ENCODE data around the gene MAB21L1.

MAB21L1 gene

DNA sequence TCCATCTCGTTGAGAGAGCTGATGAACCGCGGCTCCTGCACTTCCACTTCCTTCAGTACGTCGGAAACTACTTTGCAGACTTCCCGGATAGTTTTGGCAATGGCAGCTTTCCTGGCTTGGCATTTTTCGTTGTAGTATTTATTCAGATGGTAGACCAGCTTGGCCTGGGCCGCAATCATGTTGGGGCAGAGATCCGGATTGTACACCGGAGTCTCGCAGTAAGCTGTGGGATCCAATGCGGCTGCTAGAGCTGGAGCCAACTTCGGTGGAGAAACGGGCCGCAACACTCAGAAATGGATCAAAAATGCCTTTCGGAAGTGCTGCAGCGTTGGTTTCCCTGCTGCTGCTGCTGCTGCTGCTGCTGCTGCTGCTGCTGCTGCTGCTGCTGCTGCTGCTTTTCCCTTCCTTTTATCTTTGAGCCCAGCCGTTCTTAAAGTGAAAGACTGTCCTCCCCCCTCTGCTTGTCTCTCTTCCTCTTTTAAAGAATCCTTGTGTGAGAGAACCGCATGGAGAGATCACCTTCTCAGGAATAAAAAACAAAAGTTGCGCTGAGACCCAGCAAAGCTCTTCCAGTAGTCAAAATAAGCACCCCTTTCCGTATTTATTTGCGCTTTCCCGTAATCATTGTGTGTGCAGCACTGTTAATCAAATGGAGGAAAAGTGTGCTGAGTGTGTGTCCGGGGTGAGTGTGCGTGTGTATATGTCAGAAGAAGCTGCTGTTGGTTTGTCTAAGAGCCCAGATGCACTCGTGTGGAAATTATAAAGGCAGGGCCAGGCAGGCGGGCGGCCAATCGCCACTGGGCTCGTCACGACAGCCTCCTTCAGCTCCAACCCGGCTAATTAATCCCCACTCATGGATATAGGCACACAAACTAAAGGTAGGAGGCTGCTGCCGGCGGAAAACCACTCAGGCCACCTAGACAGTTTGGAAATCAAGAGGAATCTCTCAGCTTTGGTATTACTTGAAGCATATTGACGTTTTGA lies at the start of gene MAB21L1:
Gene MAB21L1 (minus strand): TSS at position 730 of the 984 bp plus-strand sequence. CDS start 551 bp downstream, at position 179.
- DNase-seq (ENCODE audit: low spot score) = no peak

GRCh38 chr13:35524171-35524570 lies 47.7 kb upstream of the MAB21L1 start:
- no peak for DNase-seq (ENCODE audit: low spot score)

DNA sequence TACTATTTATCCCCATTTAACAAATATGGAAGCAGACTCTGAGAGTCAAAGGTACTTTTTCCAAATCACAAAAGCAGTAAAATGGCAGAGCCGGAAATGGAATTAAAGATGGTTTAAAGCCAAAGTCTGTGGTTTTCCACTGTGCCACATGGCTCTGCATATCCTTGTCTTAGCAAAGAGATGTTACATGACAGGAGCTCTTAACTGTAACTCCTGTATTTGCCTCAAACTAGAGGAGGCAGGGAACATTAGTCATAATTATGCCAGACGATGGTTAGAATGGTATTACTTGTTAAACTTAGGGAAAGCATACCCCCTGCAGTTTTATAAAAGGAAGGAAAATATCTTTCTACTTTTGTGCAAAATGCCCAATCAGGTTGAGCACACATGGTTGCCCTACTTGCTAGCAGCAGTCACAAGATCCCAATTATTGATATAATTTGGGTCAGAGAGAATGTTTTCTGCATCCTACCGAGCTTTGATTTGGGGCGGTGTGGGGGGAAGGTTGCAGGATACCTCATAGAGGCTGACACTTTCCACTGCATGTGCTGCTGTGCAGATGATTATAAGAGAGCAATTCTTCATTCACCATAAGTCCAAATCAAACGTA lies 42.0 kb upstream of the MAB21L1 start:
- no peak for DNase-seq (ENCODE audit: low spot score)

- no peak for DNase-seq (ENCODE audit: low spot score)
Measured at GRCh38 chr13:35514801-35515502, 38.5 kb upstream of the MAB21L1 start.

- DNase-seq (ENCODE audit: low spot score) = no peak
Measured at GRCh38 chr13:35514061-35514477, 37.6 kb upstream of the MAB21L1 start.

DNA sequence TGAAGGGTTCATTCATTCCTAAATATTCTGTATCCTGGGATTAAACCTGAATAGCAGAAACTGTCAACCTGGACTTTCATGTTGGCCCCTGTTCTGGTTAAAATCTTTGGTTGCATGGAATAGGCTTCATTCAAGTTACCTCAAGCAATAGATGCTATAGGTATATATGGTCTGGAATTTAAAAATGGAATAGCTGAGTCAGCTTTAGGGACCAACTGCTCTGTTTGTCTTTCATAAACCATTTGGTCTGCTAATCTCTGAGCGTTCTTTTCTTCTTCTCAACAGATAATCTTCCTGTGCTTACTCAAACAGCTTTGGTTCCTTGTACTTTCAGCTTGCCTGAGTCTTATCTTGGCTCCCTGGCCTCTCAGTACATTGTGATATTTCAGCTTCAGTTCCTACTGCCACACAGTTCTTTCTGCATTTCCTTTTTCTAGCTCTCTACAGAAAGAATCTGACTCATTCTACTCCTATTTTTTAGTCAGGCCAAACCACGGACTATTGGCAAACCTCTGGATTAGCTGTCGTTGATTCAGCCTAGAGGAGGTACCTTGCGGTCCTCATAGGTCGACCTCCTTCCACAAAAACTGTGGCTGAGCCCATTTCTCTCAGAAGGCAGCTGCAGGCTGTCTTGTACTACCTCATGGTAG lies 35.9 kb upstream of the MAB21L1 start:
- peak; percentile 80 for DNase-seq (ENCODE audit: low spot score)

- DNase-seq (ENCODE audit: low spot score) = no peak
Measured at GRCh38 chr13:35502456-35502855, 26.0 kb upstream of the MAB21L1 start.

DNA sequence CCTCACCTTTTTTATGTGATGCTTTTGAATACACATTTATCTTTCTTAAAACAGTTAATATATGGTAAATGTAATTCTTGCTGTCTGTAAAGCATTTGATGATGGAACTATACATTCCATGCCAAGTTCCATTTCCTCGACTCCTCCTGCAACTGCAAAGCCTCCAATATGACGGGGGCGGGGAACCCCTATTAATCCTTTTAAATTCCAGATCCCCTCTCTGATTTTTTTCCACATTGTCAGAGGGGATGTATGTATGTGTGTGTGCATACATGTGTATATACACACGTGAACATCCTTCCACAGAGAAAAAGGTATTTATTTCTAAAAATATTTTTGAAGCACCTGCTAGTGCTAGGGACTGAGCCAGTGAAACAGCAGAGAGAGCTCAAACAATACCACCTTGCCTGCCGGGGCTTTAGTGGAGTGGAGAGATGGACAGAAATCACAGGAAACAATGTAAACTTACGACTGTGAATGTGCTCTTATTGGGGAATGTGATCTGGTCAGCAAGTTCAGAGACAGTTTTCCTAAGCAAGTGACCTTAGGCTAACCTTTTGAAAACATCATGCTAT lies 25.3 kb upstream of the MAB21L1 start:
- no peak for DNase-seq (ENCODE audit: low spot score)

- no peak for DNase-seq (ENCODE audit: low spot score)
Measured at GRCh38 chr13:35500144-35500543, 23.7 kb upstream of the MAB21L1 start.

- DNase-seq (ENCODE audit: low spot score) = no peak
Measured at GRCh38 chr13:35499676-35500075, 23.2 kb upstream of the MAB21L1 start.

DNA sequence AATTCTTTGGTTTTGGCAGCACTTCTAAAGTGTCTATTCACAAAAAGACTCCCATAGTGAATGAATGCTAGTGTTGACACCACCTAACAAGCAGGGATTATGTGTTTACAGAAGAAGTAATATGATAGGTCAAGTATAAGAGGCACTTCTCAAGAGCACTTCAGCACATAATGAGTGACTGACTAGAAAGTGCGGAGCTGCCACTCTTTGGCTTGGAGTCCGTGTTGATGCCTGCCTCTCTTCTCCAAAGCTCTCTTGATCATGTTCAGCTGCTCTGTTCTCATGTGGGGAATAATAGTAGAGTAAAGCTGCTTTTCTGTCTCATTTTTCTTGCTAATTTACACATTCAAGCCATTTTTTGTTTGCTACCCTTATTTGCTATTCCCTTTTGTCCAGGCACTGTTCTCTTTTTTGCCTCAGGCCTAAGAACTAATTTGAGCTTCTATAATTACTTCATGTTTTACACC lies 22.7 kb upstream of the MAB21L1 start:
- no peak for DNase-seq (ENCODE audit: low spot score)

- DNase-seq (ENCODE audit: low spot score) = no peak
Measured at GRCh38 chr13:35498231-35498630, 21.7 kb upstream of the MAB21L1 start.

DNA sequence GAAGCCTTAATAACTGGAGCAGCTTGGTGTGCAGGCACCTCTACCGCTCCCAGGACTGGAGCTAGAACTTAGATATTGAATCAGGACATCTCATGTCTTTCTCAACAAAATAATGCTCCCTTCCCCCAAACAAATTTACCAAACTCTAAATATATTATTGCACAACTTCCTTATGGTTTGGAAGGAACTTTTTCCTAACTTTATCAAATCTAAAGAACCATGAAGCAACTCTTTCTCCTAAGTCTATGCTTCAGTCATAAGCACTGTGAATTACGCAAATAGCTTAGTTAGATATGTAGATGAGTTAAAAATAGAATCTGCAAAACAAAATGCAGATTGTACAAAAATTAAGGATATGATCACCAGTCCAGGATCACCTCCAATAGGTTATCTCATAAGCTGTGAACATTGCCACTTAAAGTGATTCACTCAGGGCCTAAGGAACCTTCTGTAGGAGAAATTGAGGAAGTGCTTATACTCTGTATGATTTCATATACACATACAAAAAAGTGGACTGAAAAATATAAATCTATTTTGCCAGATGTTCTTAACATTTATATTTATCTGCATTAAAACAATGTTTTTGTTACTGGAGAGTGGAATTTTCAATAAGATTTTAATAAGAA lies 20.4 kb upstream of the MAB21L1 start:
- DNase-seq (ENCODE audit: low spot score) = no peak

DNA sequence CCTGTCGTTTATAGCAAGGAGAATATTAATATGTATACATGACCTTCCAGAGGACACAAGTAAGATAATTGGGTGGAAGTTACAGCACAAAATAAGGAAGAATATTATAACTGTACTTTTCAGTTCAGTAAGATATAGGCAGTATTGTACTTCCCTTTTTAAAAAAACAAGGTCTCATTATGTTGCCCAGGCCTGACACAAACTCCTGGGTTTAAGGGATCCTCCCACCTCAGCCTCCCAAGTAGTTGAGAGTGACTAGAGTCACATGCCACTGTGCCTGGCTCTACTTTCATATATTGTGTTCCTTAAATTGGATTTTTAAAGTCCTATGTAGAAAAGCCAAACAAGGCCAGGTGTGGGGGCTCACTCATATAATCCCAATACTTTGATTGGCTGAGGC lies 19.5 kb upstream of the MAB21L1 start:
- DNase-seq (ENCODE audit: low spot score) = no peak

DNA sequence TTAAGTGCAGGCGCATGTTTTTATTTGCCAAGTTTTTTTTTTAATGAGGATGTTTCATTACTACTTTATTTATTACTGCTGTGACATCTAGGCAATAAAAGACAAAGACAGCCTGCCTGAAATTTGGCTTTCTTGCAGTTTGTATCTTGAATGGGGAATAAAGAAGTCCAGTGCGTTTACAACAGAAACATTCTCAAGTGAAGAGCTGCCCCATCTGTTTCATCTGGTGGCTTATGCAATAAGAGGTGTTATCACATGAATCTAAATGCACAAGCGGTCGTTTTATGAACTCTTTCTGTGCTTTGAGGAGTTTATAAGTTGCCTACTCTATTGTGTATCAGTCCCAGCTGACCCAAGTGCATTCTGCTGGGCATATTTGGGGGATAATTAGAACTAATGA lies 12.6 kb upstream of the MAB21L1 start:
- DNase-seq (ENCODE audit: low spot score) = no peak

GRCh38 chr13:35485424-35485823 lies 8.9 kb upstream of the MAB21L1 start:
- no peak for DNase-seq (ENCODE audit: low spot score)

GRCh38 chr13:35484384-35484783 lies 7.9 kb upstream of the MAB21L1 start:
- DNase-seq (ENCODE audit: low spot score) = no peak

DNA sequence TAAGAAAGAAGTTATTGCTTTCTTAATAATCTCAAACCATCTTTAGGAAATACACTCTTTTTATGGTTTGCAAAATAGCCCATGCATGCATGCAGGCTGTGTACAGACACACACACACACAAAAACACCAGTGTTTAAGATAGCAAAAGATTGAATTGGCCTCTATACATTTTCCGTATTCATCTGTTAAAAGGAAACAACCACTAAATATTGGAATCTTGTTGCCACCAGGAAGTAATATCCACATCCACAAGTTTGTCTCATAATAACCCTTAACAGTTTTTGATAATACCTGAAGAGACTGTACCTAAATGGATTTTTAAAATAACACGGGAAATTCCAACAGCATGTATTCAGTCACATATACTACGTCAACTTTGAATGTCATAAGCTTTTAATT lies 7.3 kb upstream of the MAB21L1 start:
- no peak for DNase-seq (ENCODE audit: low spot score)

DNA sequence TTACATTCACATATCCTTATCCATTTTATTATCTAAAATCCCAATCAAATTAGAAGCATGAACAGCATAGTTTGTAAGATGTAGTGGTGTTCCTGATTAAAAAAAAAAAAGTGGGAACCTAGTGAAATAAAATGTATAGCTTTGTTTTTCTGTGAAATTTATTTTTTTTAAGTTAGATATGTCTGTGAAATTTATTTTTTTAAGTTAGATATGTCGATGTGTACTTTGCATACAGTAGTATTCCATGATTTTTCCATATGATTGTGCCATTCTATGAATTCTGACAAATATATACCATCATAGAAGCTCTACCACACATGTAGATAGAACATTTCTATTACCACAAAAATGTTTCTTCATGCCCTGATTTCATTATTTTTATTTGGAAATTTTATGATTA lies 6.0 kb upstream of the MAB21L1 start:
- DNase-seq (ENCODE audit: low spot score) = no peak

GRCh38 chr13:35481777-35482176 lies 5.3 kb upstream of the MAB21L1 start:
- no peak for DNase-seq (ENCODE audit: low spot score)

DNA sequence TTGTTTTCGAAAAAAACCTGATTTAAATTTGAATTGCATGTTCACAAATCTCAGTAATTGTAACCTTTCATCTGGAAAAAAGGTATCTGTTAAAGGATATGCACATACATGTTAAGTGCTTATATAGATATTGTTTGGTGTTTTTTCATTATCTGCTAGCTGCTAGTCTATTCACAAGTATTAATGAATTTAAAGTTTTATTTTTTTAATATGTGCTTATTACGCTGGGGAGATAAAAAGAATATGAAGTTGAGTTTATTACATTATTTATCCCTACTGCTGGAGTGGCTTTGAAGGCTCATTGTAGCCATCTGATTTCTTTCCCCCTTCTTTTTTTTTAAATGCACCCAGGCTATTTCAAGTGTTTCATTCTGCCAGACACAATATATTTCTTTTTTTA lies 3.9 kb upstream of the MAB21L1 start:
- no peak for DNase-seq (ENCODE audit: low spot score)

All from kidney tubule cell (primary cell).